Subcutaneous abdominal adipose tissue (tissue), 5 donors: ENCODE measurements around the gene ATP2A3.
A peak's percentile ranks its signal among the peaks of the same experiment; 100 is the strongest.

ENCODE experiments used
- H3K27ac ChIP-seq: one replicate; pipeline ENCODE4 v1.7.0; 2013; ENCODE audit warnings: low read depth, mild to moderate bottlenecking, inconsistent platforms, low read length, moderate library complexity
- H3K27me3 ChIP-seq, 5 donors: one replicate each; pipeline ENCODE4 v1.7.0; 2013; ENCODE audit warnings: low read length in 5 of 5, inconsistent platforms in 1 of 5; ENCODE audit not compliant: control insufficient read depth in 5 of 5, insufficient read depth in 4 of 5
- H3K36me3 ChIP-seq, 5 donors: one replicate each; pipeline ENCODE4 v1.7.0; 2013; ENCODE audit warnings: low read length in 5 of 5; ENCODE audit not compliant: control insufficient read depth in 5 of 5, insufficient read depth in 5 of 5
- H3K4me1 ChIP-seq, 5 donors: one replicate each; pipeline ENCODE4 v1.7.0; 2013; ENCODE audit warnings: low read length in 5 of 5, mild to moderate bottlenecking in 3 of 5, moderate library complexity in 1 of 5; ENCODE audit not compliant: control insufficient read depth in 5 of 5, insufficient read depth in 5 of 5
- H3K4me3 ChIP-seq, 5 donors: one replicate each; pipeline ENCODE4 v1.7.0; 2013; ENCODE audit warnings: low read length in 5 of 5, low read depth in 1 of 5
- H3K9ac ChIP-seq, 5 donors: one replicate each; pipeline ENCODE4 v1.7.0; 2013; ENCODE audit warnings: low read length in 5 of 5, mild to moderate bottlenecking in 4 of 5, moderate library complexity in 3 of 5
- H3K9me3 ChIP-seq, 5 donors: one replicate each; pipeline ENCODE4 v1.7.0; 2013; ENCODE audit warnings: low read length in 5 of 5; ENCODE audit not compliant: control insufficient read depth in 5 of 5
- donor health status: healthy.
- donor health status: healthy.
- donor health status: healthy.
- donor health status: healthy.
- donor health status: healthy.

ATP2A3 gene

GRCh38 chr17:3966720-3967363, 2.6 kb upstream of the ATP2A3 start:
- Histone ChIP-seq H3K4me1 (peaks cover 0 to 21% (median 14%) of the 10 kb centered on the region in 5 donors), H3K4me3 (no peak overlapping the region), H3K27ac (no peak overlapping the region), H3K27me3 (peaks cover 16 to 30% (median 26%) of the 10 kb centered on the region in 5 donors), H3K9ac (no peak overlapping the region), H3K36me3 (no peaks in the 10 kb centered on the region), H3K9me3 (no peaks in the 10 kb centered on the region)

GRCh38 chr17:3965118-3965800, 1.0 kb upstream of the ATP2A3 start:
- peak overlapping the region in 1 of 5 donors; percentile 41 for H3K9ac ChIP-seq
- peak overlapping the region in 4 of 5 donors; percentile 27 to 58 (median 45) for H3K4me3 ChIP-seq
- peaks cover 0 to 26% (median 17%) of the 10 kb centered on the region in 5 donors for H3K4me1 ChIP-seq
- no peaks in the 10 kb centered on the region for H3K9me3 ChIP-seq
- H3K27ac ChIP-seq = no peak overlapping the region
- H3K27me3 ChIP-seq = peaks cover 18 to 43% (median 35%) of the 10 kb centered on the region in 5 donors
- no peaks in the 10 kb centered on the region for H3K36me3 ChIP-seq

GRCh38 chr17:3963237-3964201, 718 bp downstream of the ATP2A3 start:
- H3K9ac ChIP-seq = no peak overlapping the region
- peaks cover 18 to 45% (median 38%) of the 10 kb centered on the region in 5 donors for H3K27me3 ChIP-seq
- H3K9me3 ChIP-seq = no peaks in the 10 kb centered on the region
- no peak overlapping the region for H3K27ac ChIP-seq
- peak overlapping the region in 2 of 5 donors; percentile 38 to 56 for H3K4me3 ChIP-seq
- no peaks in the 10 kb centered on the region for H3K36me3 ChIP-seq
- peaks cover 0 to 26% (median 17%) of the 10 kb centered on the region in 5 donors for H3K4me1 ChIP-seq

- Histone ChIP-seq H3K4me1 (peaks cover 0 to 26% (median 17%) of the 10 kb centered on the region in 5 donors), H3K27me3 (peaks cover 18 to 45% (median 38%) of the 10 kb centered on the region in 5 donors), H3K27ac (no peak overlapping the region), H3K9ac (no peak overlapping the region), H3K9me3 (no peaks in the 10 kb centered on the region), H3K36me3 (no peaks in the 10 kb centered on the region), H3K4me3 (peak overlapping the region in 1 of 5 donors; percentile 56)
Observed at GRCh38 chr17:3962965-3963236, 1.3 kb downstream of the ATP2A3 start.

GRCh38 chr17:3962217-3962964, 1.8 kb downstream of the ATP2A3 start:
- Histone ChIP-seq H3K36me3 (no peaks in the 10 kb centered on the region), H3K9me3 (no peaks in the 10 kb centered on the region), H3K27ac (no peak overlapping the region), H3K9ac (no peak overlapping the region), H3K4me3 (no peak overlapping the region), H3K27me3 (peaks cover 18 to 45% (median 38%) of the 10 kb centered on the region in 5 donors), H3K4me1 (peaks cover 0 to 26% (median 17%) of the 10 kb centered on the region in 5 donors)

GRCh38 chr17:3961564-3962047, 2.6 kb downstream of the ATP2A3 start:
- Histone ChIP-seq H3K4me1 (peaks cover 0 to 26% (median 17%) of the 10 kb centered on the region in 5 donors), H3K4me3 (no peak overlapping the region), H3K9me3 (no peaks in the 10 kb centered on the region), H3K27me3 (peaks cover 18 to 44% (median 37%) of the 10 kb centered on the region in 5 donors), H3K36me3 (no peaks in the 10 kb centered on the region), H3K9ac (no peak overlapping the region), H3K27ac (no peak overlapping the region)

GRCh38 chr17:3960764-3961163, 3.5 kb downstream of the ATP2A3 start:
- Histone ChIP-seq H3K4me1 (peaks cover 0 to 26% (median 17%) of the 10 kb centered on the region in 5 donors), H3K4me3 (no peak overlapping the region), H3K27ac (no peak overlapping the region), H3K9ac (no peak overlapping the region), H3K27me3 (peaks cover 18 to 42% (median 35%) of the 10 kb centered on the region in 5 donors), H3K9me3 (no peaks in the 10 kb centered on the region), H3K36me3 (no peaks in the 10 kb centered on the region)

GRCh38 chr17:3959921-3960601, 4.2 kb downstream of the ATP2A3 start:
- Histone ChIP-seq H3K27me3 (peaks cover 13 to 37% (median 31%) of the 10 kb centered on the region in 5 donors), H3K27ac (no peak overlapping the region), H3K4me3 (no peak overlapping the region), H3K9ac (no peak overlapping the region), H3K4me1 (peaks cover 0 to 25% (median 14%) of the 10 kb centered on the region in 5 donors), H3K9me3 (no peaks in the 10 kb centered on the region), H3K36me3 (no peaks in the 10 kb centered on the region)
